H1 (cell line): Measurements from ENCODE around the gene ARFRP1. TPM values are rescaled to one million over a fixed set of nuclear protein-coding genes. Genes with fewer than 3 reads are reported as not detected.

ENCODE experiments used
- CTCF ChIA-PET: fragments of 300-600 bp; sonication (Branson Sonifier 250); formaldehyde crosslinking; loops from one replicate; lab custom pipeline; 2021; ENCODE audit not compliant: partially characterized antibody; lab: Charles Lee
- POLR2A ChIA-PET: fragments of 300-600 bp; sonication (Branson Sonifier 250); formaldehyde crosslinking; loops from one replicate; lab custom pipeline; 2021; ENCODE audit warnings: inconsistent platforms; ENCODE audit not compliant: partially characterized antibody; lab: Charles Lee
- DNase-seq, 2 experiments: peaks; one replicate each; pipeline versions ENCODE4 v3.0.0 to v3.0.0-alpha.2; 2010 to 2022; ENCODE audit warnings: low spot score in 2 of 2, low read depth in 1 of 2, mixed read lengths in 1 of 2
- FAIRE-seq: peaks from 2 replicates; lab custom pipeline; 2011; peaks lifted over from hg19 to GRCh38; lab: Jason Lieb, UNC
- H2AFZ ChIP-seq: 2 replicates; pipeline ENCODE4 v1.8.1; 2012; ENCODE audit warnings: low read length, inconsistent platforms
- H2AK5ac ChIP-seq: 2 replicates; pipeline ENCODE4 v1.6.1; 2013; ENCODE audit warnings: low read depth, low read length
- H2BK120ac ChIP-seq: replicated peaks from 2 replicates; pipeline ENCODE3; 2013; ENCODE audit warnings: low read depth, low read length, inconsistent platforms
- H2BK12ac ChIP-seq: 2 replicates; pipeline ENCODE4 v1.6.1; 2013; ENCODE audit warnings: low read depth, low read length
- H2BK15ac ChIP-seq: 2 replicates; pipeline ENCODE4 v1.6.1; 2013; ENCODE audit warnings: low read length
- H2BK20ac ChIP-seq: 2 replicates; pipeline ENCODE4 v1.6.1; 2013; ENCODE audit warnings: low read length
- H2BK5ac ChIP-seq: 2 replicates; pipeline ENCODE4 v1.6.1; 2013; ENCODE audit warnings: low read depth, low read length
- H3K14ac ChIP-seq: 2 replicates; pipeline ENCODE4 v1.6.1; 2013; ENCODE audit warnings: inconsistent platforms; ENCODE audit not compliant: insufficient read length
- H3K18ac ChIP-seq: 2 replicates; pipeline ENCODE4 v1.6.1; 2013; ENCODE audit warnings: low read length; ENCODE audit errors: extremely low read depth
- H3K23ac ChIP-seq: 2 replicates; pipeline ENCODE4 v1.6.1; 2013; ENCODE audit warnings: inconsistent platforms; ENCODE audit not compliant: insufficient read length
- H3K23me2 ChIP-seq: 2 replicates; pipeline ENCODE4 v1.6.1; 2013; ENCODE audit warnings: low read depth, low read length
- H3K27ac ChIP-seq: 2 replicates; pipeline ENCODE4 v1.6.1; 2011; ENCODE audit warnings: low read depth, low read length, inconsistent platforms
- H3K27me3 ChIP-seq, 4 experiments: replicated peaks in 1 of 4; 1 replicate in 1 of 4; 2 replicates in 3 of 4; pipeline versions ENCODE4 v1.6.1 to v1.8.1; 2011 to 2013; ENCODE audit warnings: low read length in 3 of 4, mild to moderate bottlenecking in 3 of 4, inconsistent platforms in 2 of 4, mixed read lengths in 2 of 4, moderate library complexity in 1 of 4; ENCODE audit not compliant: control insufficient read depth in 3 of 4, insufficient read depth in 3 of 4; ENCODE audit errors: extremely low read depth in 1 of 4
- H3K36me3 ChIP-seq, 4 experiments: 2 replicates each; pipeline versions ENCODE4 v1.6.1 to v1.8.1; 2011 to 2013; ENCODE audit warnings: mild to moderate bottlenecking in 4 of 4, low read length in 3 of 4, moderate library complexity in 2 of 4, control low read depth in 1 of 4, inconsistent platforms in 1 of 4; ENCODE audit not compliant: insufficient read depth in 4 of 4, control insufficient read depth in 2 of 4
- H3K4ac ChIP-seq: replicated peaks from 2 replicates; pipeline ENCODE3; 2013; ENCODE audit warnings: low read length, low read depth, mixed read lengths, inconsistent platforms; ENCODE audit not compliant: insufficient read length
- H3K4me1 ChIP-seq, 4 experiments: replicated peaks in 1 of 4; 1 replicate in 1 of 4; 2 replicates in 3 of 4; pipeline versions ENCODE4 v1.6.1 to v1.8.1; 2011 to 2013; ENCODE audit warnings: low read length in 3 of 4, inconsistent platforms in 2 of 4, mixed read lengths in 1 of 4; ENCODE audit not compliant: insufficient read depth in 4 of 4, control insufficient read depth in 3 of 4
- H3K4me2 ChIP-seq, 2 experiments: 2 replicates each; pipeline versions ENCODE4 v1.6.1 to v1.8.1; 2011 to 2013; ENCODE audit warnings: low read depth in 2 of 2, low read length in 2 of 2, control low read depth in 1 of 2, inconsistent platforms in 1 of 2, mild to moderate bottlenecking in 1 of 2; ENCODE audit not compliant: insufficient read depth in 1 of 2
- H3K4me3 ChIP-seq, 4 experiments: fragments of 200-600, 300-600 bp in 1 of 4; sonication (generic), shearing (Covaris generic), sonication (Bioruptor Twin) in 1 of 4; 2 replicates each; pipeline versions ENCODE4 v1.5.1 to v1.8.1; 2011 to 2016; ENCODE audit warnings: low read length in 4 of 4, low read depth in 3 of 4, control low read depth in 2 of 4, inconsistent platforms in 2 of 4, mild to moderate bottlenecking in 2 of 4, mixed read lengths in 1 of 4, moderate library complexity in 1 of 4; ENCODE audit not compliant: insufficient read depth in 2 of 4; ENCODE audit errors: extremely low read depth in 1 of 4
- H3K56ac ChIP-seq: replicated peaks from 2 replicates; pipeline ENCODE3; 2013; ENCODE audit warnings: low read depth, mild to moderate bottlenecking, mixed read lengths, low read length, inconsistent platforms; ENCODE audit not compliant: insufficient read length
- H3K79me1 ChIP-seq: 2 replicates; pipeline ENCODE4 v1.6.1; 2013; ENCODE audit warnings: low read depth, low read length, control low read depth
- H3K79me2 ChIP-seq, 2 experiments: 2 replicates each; pipeline versions ENCODE4 v1.6.1 to v1.8.1; 2012 to 2013; ENCODE audit warnings: low read length in 2 of 2, mild to moderate bottlenecking in 2 of 2, inconsistent platforms in 1 of 2; ENCODE audit not compliant: insufficient read depth in 2 of 2, control insufficient read depth in 1 of 2
- H3K9ac ChIP-seq, 4 experiments: replicated peaks in 1 of 4; 1 replicate in 1 of 4; 2 replicates in 3 of 4; pipeline versions ENCODE4 v1.6.1 to v1.8.1; 2011 to 2013; ENCODE audit warnings: low read depth in 3 of 4, low read length in 3 of 4, control low read depth in 2 of 4, mild to moderate bottlenecking in 2 of 4, moderate library complexity in 2 of 4, inconsistent platforms in 1 of 4; ENCODE audit errors: extremely low read depth in 1 of 4
- H3K9me3 ChIP-seq, 2 experiments: 2 replicates each; pipeline versions ENCODE4 v1.6.1 to v1.8.1; 2012 to 2013; ENCODE audit warnings: mild to moderate bottlenecking in 2 of 2, moderate library complexity in 2 of 2, control low read depth in 1 of 2, inconsistent platforms in 1 of 2, low read depth in 1 of 2, low read length in 1 of 2, mixed read lengths in 1 of 2; ENCODE audit not compliant: insufficient read depth in 2 of 2
- H4K20me1 ChIP-seq, 2 experiments: replicated peaks in 1 of 2; 2 replicates each; pipeline versions ENCODE3 to v1.8.1; 2011 to 2013; ENCODE audit warnings: inconsistent platforms in 2 of 2, low read length in 2 of 2, mild to moderate bottlenecking in 1 of 2; ENCODE audit not compliant: insufficient read depth in 2 of 2, control insufficient read depth in 1 of 2
- H4K5ac ChIP-seq: 2 replicates; pipeline ENCODE4 v1.6.1; 2013; ENCODE audit warnings: low read length, low read depth, mixed read lengths, inconsistent platforms; ENCODE audit not compliant: insufficient read length
- H4K8ac ChIP-seq: 2 replicates; pipeline ENCODE4 v1.8.0; 2013; ENCODE audit warnings: mild to moderate bottlenecking, moderate library complexity, low read length, inconsistent platforms; ENCODE audit not compliant: insufficient read depth; ENCODE audit errors: extremely low read depth
- H4K91ac ChIP-seq: replicated peaks from 2 replicates; pipeline ENCODE3; 2013; ENCODE audit warnings: low read length, mixed read lengths, inconsistent platforms; ENCODE audit not compliant: insufficient read length
- ASH2L ChIP-seq: fragments of 200-600, 300-600 bp; sonication (generic); IDR thresholded peaks from one replicate; pipeline ENCODE4 v1.7.1; 2017; ENCODE audit warnings: low read length
- EGR1 ChIP-seq: IDR thresholded peaks from 2 replicates; pipeline ENCODE4 v1.6.1; 2011; ENCODE audit warnings: low read depth, low read length, borderline replicate concordance
- RAD21 ChIP-seq, 2 experiments: IDR thresholded peaks in 1 of 2; conservative IDR thresholded peaks in 1 of 2; 2 replicates each; pipeline ENCODE4 v1.6.1; 2011; ENCODE audit warnings: low read depth in 2 of 2, low read length in 2 of 2, improper control_type of control experiment in 1 of 2, inconsistent platforms in 1 of 2, mild to moderate bottlenecking in 1 of 2, moderate library complexity in 1 of 2
- RNF2 ChIP-seq: fragments of 200-900, 300-1000 bp; sonication (generic); IDR thresholded peaks from 2 replicates; pipeline ENCODE4 v1.7.1; 2016; ENCODE audit warnings: borderline replicate concordance, low read depth, mild to moderate bottlenecking, antibody characterized with exemption, low read length; ENCODE audit not compliant: poor library complexity, severe bottlenecking; ENCODE audit errors: missing control alignments
- SIX5 ChIP-seq: IDR thresholded peaks from 2 replicates; pipeline ENCODE4 v1.6.1; 2011; ENCODE audit warnings: mild to moderate bottlenecking, low read depth, low read length
- TBP ChIP-seq: IDR thresholded peaks from 2 replicates; pipeline ENCODE4 v1.6.1; 2011; ENCODE audit warnings: low read depth, low read length, improper control_type of control experiment
- YY1 ChIP-seq: IDR thresholded peaks from 2 replicates; pipeline ENCODE4 v1.6.1; 2011; ENCODE audit warnings: low read depth, mild to moderate bottlenecking, low read length
- WGBS, 2 experiments: shearing (Covaris generic) in 1 of 2; methylation state at CpG; one replicate each; pipeline versions ENCODE4 v1.1.6 to v1.1.7; 2013 to 2015; ENCODE audit warnings: low lambda C conversion rate in 2 of 2, mixed read lengths in 2 of 2, inconsistent platforms in 1 of 2, low coverage in 1 of 2, missing lambda C conversion rate in 1 of 2; ENCODE audit not compliant: insufficient replicate concordance in 2 of 2, insufficient coverage in 1 of 2, insufficient read length in 1 of 2; ENCODE audit errors: extremely low coverage in 1 of 2, missing lambda C conversion rate in 1 of 2; 5-methylcytosine and 5-hydroxymethylcytosine counted together
- polyA plus RNA-seq, 7 experiments: library from polyadenylated mRNA; depleted of rRNA in 3 of 7; stranded (reverse) in 5 of 7; unstranded in 2 of 7; fragments of >200 nt in 5 of 7; fragments of 200-250 nt in 2 of 7; gene quantifications; 1 replicate in 5 of 7; 2 replicates in 1 of 7; 4 replicates in 1 of 7; pipeline versions ENCODE4 v1.2.1 to v1.2.3, GENCODE V29; 2011 to 2013; ENCODE audit warnings: missing spikeins in 2 of 7, mixed read lengths in 2 of 7
- total RNA-seq: library from RNA; stranded (reverse); fragmentation: NEBNext Ultra II Directional; extraction: Animal tissue kit (Norgen Biotek cat#: 25700); gene quantifications from 2 replicates; pipeline ENCODE4 v1.2.1, GENCODE V29; 2021
- TF ChIP-seq, protein P1 (sequence below): IDR thresholded peaks from 2 replicates; pipeline ENCODE4 v1.6.1; 2011; ENCODE audit warnings: low read length, improper control_type of control experiment
- TF ChIP-seq, protein P2 (sequence below): IDR thresholded peaks from 2 replicates; pipeline ENCODE4 v1.6.1; 2012; ENCODE audit warnings: inconsistent platforms

ARFRP1 gene
- total and polyA plus RNA-seq, 2 of the 8 experiments (the other 6 are each of a cell fraction or from before 2014, with no cell fraction given) = 12.9 to 22.9 TPM

DNA sequence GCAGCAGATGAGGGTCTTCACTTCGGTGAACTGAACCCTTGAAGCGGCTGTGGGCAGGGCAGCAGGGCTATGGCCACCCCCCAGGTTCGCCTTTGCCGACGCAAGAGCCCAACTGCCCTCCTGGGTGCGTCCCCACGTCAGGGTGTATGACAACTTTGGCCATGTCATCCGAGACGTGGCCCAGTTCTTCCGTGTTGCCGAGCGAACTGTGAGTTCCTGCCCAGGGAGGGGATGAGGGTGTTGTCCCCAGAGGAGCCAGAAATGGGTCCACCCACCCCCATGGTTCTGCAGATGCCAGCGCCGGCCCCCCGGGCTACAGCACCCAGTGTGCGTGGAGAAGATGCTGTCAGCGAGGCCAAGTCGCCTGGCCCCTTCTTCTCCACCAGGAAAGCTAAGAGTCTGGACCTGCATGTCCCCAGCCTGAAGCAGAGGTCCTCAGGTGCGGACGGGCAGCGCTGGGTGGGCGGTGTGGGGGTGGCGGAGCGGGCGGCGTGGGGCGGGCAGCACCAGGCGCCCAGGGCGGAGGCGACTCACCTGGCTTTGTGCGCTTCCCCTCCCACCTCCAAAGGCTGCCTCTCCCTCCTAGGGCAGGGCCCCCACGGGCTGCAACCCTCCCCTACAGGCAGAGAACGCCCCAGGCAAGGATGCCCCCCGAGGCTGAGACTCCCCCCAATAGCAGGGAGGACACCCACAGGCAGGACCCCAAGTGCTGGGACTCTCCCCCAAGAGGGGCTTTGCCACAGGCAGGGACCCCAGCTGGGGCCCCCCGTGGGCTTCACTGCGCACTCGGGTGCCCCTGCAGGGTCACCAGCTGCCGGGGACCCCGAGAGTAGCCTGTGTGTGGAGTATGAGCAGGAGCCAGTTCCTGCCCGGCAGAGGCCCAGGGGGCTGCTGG is 17.5 kb downstream of the ARFRP1 start:
- POLR2A ChIA-PET = interaction anchor here (1.4 to 4.3 kb wide), 4 partner anchors 8 to 17 kb away, joined by 5 to 31 read pairs (median 10); partner anchors contain the start of genes ARFRP1, TNFRSF6B and ZGPAT
- no peak overlapping the region for H2BK12ac ChIP-seq
- no peaks in the 10 kb centered on the region for H3K79me2 ChIP-seq
- no peak for DNase-seq
- no peaks in the 10 kb centered on the region for H3K79me1 ChIP-seq
- no peak overlapping the region for H4K91ac ChIP-seq
- FAIRE-seq = no peak
- H3K14ac ChIP-seq = no peak overlapping the region
- H2BK120ac ChIP-seq = no peak overlapping the region
- CTCF ChIA-PET = interaction anchor here (0.6 to 1.1 kb wide), 3 partner anchors 8 to 348 kb away, joined by 3 to 4 read pairs (median 3); no protein-coding TSS in a partner anchor
- no peaks in the 10 kb centered on the region; a peak in 1 of 4 replicates for H3K9me3 ChIP-seq
- H3K4me2 ChIP-seq = no peak overlapping the region
- no peak overlapping the region for H3K27ac ChIP-seq
- no peak overlapping the region for H3K4me3 ChIP-seq
- H3K9ac ChIP-seq = no peak overlapping the region
- H3K23me2 ChIP-seq = peaks cover 3% of the 10 kb centered on the region; the same call in 1 of the 2 replicates
- H3K56ac ChIP-seq = no peak overlapping the region
- H3K23ac ChIP-seq = no peak overlapping the region
- H3K18ac ChIP-seq = no peak overlapping the region
- no peaks in the 10 kb centered on the region; a peak in 1 of 7 replicates for H3K4me1 ChIP-seq
- H3K36me3 ChIP-seq = peaks cover 0 to 3% (median 0%) of the 10 kb centered on the region in 4 experiments; a peak in 1 of 8 replicates
- no peak overlapping the region for H2BK15ac ChIP-seq
- no peak overlapping the region for H4K8ac ChIP-seq
- 94% methylated on average over 25 of the region's 40 CpGs; no CpG with 5 or more reads in 1 of the 2 experiments for WGBS, 2 experiments
- H2BK20ac ChIP-seq = no peak overlapping the region
- peaks cover 0 to 6% of the 10 kb centered on the region in 2 experiments for H4K20me1 ChIP-seq
- no peak overlapping the region for H2AK5ac ChIP-seq
- no peak overlapping the region for H2AFZ ChIP-seq
- H4K5ac ChIP-seq = no peak overlapping the region
- no peak overlapping the region for H2BK5ac ChIP-seq
- H3K4ac ChIP-seq = no peak overlapping the region
- no peaks in the 10 kb centered on the region for H3K27me3 ChIP-seq
- TF ChIP-seq RNF2 (no peak), TBP (no peak), RAD21 (IDR thresholded peaks at IDR 0.05 in 1 of 2, conservative IDR thresholded peaks at IDR 0.05 in 1 of 2; ENCODE audit: low read depth in 2 of 2, low read length in 2 of 2) (no peak), ASH2L (no peak), SIX5 (no peak), EGR1 (no peak), YY1 (no peak)
- TF ChIP-seq, protein P1, sequence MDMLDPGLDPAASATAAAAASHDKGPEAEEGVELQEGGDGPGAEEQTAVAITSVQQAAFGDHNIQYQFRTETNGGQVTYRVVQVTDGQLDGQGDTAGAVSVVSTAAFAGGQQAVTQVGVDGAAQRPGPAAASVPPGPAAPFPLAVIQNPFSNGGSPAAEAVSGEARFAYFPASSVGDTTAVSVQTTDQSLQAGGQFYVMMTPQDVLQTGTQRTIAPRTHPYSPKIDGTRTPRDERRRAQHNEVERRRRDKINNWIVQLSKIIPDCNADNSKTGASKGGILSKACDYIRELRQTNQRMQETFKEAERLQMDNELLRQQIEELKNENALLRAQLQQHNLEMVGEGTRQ = no peak
- TF ChIP-seq, protein P2, sequence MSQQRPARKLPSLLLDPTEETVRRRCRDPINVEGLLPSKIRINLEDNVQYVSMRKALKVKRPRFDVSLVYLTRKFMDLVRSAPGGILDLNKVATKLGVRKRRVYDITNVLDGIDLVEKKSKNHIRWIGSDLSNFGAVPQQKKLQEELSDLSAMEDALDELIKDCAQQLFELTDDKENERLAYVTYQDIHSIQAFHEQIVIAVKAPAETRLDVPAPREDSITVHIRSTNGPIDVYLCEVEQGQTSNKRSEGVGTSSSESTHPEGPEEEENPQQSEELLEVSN = no peak
